GM18907 (cell line): ENCODE data around the gene NAA10.

Experiments
- ATAC-seq: cut with Tn5 transposase; IDR thresholded peaks from one replicate; pipeline ENCODE4 v1.9.1; 2021; ENCODE audit warnings: mild to moderate bottlenecking, moderate library complexity; ENCODE audit not compliant: unreplicated experiment

NAA10 gene

GRCh38 chrX:153911798-153912197 is 23.0 kb downstream of the NAA10 start:
- no peak for ATAC-seq

- no peak for ATAC-seq
Measured at GRCh38 chrX:153910446-153910845, 24.4 kb downstream of the NAA10 start.

- ATAC-seq, result no peak
Measured at GRCh38 chrX:153909980-153910360, 24.9 kb downstream of the NAA10 start.

GRCh38 chrX:153909024-153909979 is 25.5 kb downstream of the NAA10 start:
- no peak for ATAC-seq

DNA sequence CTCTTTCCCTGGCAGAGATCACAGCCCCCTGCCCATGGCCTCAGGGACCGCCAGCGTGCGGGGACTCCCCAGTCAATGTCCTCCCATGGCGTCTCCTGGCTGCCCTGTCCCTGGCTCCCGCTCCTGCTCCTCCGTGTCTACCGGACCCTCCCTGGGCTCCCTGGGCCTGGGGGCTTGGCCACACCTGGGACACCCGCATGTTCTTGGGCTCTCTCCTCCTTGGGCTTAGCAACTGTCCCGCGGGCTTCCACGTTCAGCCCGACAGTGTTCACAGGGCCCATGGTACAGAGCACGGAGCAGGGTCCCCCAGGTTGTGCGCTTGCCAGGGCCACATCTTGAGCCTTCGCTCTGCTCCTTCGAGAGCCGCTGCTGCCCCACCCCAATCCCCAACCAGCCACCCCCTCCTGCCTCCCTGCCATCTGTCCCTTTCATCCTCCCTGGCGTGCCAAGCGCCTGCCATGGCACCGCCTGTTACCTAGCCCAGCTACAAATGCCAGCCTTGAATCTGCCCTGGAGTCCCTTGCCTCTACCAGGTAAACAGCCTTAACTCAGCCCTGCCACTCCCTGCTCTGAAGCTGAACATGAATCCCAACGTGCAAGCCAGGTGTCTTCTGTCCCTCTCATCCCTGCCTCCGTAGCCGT is 26.5 kb downstream of the NAA10 start:
- ATAC-seq, result no peak

GRCh38 chrX:153907456-153907855 is 27.4 kb downstream of the NAA10 start:
- ATAC-seq, result no peak

DNA sequence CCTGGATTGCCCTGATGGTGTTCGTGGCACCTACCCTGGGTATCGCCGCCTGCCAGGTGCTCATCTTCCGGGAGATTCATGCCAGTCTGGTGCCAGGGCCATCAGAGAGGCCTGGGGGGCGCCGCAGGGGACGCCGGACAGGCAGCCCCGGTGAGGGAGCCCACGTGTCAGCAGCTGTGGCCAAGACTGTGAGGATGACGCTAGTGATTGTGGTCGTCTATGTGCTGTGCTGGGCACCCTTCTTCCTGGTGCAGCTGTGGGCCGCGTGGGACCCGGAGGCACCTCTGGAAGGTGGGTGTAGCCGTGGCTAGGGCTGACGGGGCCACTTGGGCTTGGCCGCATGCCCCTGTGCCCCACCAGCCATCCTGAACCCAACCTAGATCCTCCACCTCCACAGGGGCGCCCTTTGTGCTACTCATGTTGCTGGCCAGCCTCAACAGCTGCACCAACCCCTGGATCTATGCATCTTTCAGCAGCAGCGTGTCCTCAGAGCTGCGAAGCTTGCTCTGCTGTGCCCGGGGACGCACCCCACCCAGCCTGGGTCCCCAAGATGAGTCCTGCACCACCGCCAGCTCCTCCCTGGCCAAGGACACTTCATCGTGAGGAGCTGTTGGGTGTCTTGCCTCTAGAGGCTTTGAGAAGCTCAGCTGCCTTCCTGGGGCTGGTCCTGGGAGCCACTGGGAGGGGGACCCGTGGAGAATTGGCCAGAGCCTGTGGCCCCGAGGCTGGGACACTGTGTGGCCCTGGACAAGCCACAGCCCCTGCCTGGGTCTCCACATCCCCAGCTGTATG is 28.5 kb downstream of the NAA10 start:
- ATAC-seq, result no peak

DNA sequence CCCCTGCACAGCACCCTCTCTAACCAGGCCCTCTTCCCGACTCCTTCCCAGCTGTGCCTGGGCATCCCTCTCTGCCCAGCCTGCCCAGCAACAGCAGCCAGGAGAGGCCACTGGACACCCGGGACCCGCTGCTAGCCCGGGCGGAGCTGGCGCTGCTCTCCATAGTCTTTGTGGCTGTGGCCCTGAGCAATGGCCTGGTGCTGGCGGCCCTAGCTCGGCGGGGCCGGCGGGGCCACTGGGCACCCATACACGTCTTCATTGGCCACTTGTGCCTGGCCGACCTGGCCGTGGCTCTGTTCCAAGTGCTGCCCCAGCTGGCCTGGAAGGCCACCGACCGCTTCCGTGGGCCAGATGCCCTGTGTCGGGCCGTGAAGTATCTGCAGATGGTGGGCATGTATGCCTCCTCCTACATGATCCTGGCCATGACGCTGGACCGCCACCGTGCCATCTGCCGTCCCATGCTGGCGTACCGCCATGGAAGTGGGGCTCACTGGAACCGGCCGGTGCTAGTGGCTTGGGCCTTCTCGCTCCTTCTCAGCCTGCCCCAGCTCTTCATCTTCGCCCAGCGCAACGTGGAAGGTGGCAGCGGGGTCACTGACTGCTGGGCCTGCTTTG is 29.2 kb downstream of the NAA10 start:
- no peak for ATAC-seq

GRCh38 chrX:153903991-153904957 is 30.6 kb downstream of the NAA10 start, which contains the start of gene AVPR2:
TSS of gene AVPR2 (plus strand) at chrX:153904673. CDS start at chrX:153905146, 473 bp downstream.
- ATAC-seq, result no peak

DNA sequence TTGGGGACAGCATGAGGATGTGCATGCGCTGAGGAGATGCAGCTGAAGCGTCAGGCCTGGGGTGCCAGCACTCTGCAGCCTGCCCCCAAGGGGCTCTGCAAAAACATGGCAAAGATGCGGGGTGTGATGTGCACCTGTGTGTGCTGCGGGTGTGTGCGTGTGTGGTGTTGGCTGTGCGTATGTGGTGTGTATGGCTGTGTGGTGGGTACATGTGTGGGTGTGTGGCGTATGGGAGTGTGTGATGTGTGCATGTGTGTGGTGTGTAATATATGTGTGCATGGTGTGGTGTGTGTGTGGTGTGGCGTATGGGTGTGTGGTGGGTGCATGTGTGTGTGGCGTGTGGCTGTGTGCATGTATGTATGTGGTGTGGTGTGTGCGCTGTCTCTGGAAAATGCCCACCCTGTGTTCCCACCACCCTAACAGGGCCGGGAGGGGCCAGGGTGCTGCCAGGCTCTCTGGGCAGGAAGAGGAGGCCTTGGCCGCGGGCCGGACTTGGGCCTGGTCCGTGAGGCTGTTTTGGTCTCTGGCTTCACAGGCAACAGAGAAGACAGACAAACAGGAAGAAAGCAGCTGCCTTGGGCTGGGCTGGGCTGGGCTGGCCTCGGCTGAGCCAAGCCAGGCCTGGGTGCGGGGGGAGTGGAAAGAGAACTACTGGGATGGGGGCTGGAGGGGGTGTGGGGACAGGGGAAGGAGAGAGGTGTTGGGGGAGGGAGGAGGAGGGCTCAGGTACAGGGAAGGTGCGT is 31.4 kb downstream of the NAA10 start:
- no peak for ATAC-seq

- no peak for ATAC-seq
Measured at GRCh38 chrX:153902385-153902784, 32.5 kb downstream of the NAA10 start.

DNA sequence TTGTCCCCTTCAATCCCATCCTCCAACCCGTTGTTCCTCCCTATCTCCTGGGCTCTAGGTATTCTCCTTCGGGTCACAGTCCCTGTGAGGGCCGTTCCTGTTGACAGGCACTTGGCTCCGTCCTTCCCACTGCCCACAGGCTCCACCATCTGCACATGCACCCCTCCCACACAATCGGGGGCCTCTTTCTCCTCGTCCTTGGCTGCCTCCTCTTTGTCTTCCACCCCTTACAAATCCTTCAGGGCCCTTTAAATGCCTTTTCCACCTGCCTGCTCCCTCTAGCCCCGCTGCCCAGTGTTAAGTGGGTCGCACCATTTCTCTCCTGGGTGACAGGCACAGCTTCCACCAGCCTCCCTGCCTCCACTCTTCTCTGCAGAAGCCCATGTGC is 33.1 kb downstream of the NAA10 start:
- no peak for ATAC-seq

- ATAC-seq, result peak; percentile 79
Measured at GRCh38 chrX:153900831-153901752, 33.7 kb downstream of the NAA10 start.

DNA sequence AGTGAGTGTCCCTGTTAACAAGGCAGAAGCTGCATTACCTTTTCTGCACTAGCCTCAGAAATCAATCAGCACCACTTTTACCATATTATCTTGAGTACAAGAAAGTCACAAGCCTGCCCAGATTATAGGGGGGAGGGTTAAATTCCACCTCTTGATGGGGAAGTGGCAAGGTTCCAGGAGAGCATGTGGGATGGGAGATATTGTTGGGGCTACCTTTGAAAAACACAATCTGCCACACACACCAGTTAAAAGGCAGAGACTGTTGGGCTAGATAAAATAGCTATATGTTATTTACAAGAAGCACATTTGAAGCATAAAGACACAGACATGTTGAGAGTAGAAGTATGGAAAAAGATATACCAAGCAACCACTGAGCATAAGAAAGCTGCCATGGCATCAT is 36.9 kb downstream of the NAA10 start:
- ATAC-seq, result no peak

GRCh38 chrX:153889123-153889522 is 45.7 kb downstream of the NAA10 start:
- ATAC-seq, result no peak

- ATAC-seq, result peak; percentile 55
Measured at GRCh38 chrX:153888344-153888743, 46.5 kb downstream of the NAA10 start.

DNA sequence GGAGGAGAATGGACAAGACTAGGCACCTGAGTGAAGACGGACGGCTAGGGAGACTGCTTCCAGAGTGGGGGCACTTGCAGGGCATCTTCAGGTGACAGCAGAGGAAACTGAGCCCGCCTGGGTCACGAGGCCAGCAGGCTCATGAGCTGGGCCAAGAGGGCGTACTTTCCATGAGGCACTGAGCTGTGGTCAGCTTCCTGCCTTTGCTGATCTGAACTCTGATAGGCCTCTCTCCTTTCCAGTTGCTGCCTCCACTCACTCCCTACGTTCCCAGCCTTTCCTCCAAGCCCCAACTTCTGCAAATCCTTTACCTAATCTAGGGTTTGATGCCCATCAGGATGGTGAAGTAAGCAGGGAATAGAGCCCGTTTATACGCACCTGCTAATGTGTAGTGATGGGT is 47.5 kb downstream of the NAA10 start:
- ATAC-seq, result no peak

- ATAC-seq, result no peak
Measured at GRCh38 chrX:153886915-153887314, 47.9 kb downstream of the NAA10 start.
